ENCODE measurements around the gene CNKSR3. TPM values are rescaled to one million over a fixed set of nuclear protein-coding genes. Genes with fewer than 3 reads are reported as not detected.

The CNKSR3 gene
- total RNA-seq, 4 donors from 2014 or later: 10.4 to 23.9 (median 19.6) TPM

GRCh38 chr6:154500769-154501577, 9.5 kb downstream of the CNKSR3 start:
- DNase-seq (ENCODE audit: extremely low spot score): no peak
- TF ChIP-seq POLR2A (IDR thresholded peaks at IDR 0.05; ENCODE audit: low read depth) (no peak), CTCF (IDR thresholded peaks at IDR 0.05) (peak; percentile 36 to 47 (median 42))
- Histone ChIP-seq H3K36me3 (no peaks in the 10 kb centered on the region), H3K27ac (replicated peaks in 1 of 4) (peak overlapping the region in 2 of 4 donors; percentile 6 to 39), H3K4me1 (peaks cover 20 to 86% (median 56%) of the 10 kb centered on the region in 4 donors), H3K27me3 (no peaks in the 10 kb centered on the region), H3K4me3 (no peak overlapping the region), H3K9me3 (no peaks in the 10 kb centered on the region)
- intact Hi-C loops (cut with DNase I): no loop called here
- WGBS: 69% methylated on average over 9 of the region's 9 CpGs

- TF ChIP-seq POLR2A (IDR thresholded peaks at IDR 0.05; ENCODE audit: low read depth) (no peak), EP300 (IDR thresholded peaks at IDR 0.05) (no peak), POLR2AphosphoS5 (IDR thresholded peaks at IDR 0.05) (no peak), CTCF (IDR thresholded peaks at IDR 0.05) (no peak)
- no peak overlapping the region for H3K4me3 ChIP-seq
- peaks cover 18 to 87% (median 60%) of the 10 kb centered on the region in 4 donors for H3K4me1 ChIP-seq
- no peaks in the 10 kb centered on the region for H3K9me3 ChIP-seq
- DNase-seq (ENCODE audit: extremely low spot score): no peak
- 65% methylated on average over 4 of the region's 4 CpGs for WGBS
- H3K36me3 ChIP-seq: no peaks in the 10 kb centered on the region
- intact Hi-C loops (cut with DNase I): no loop called here
- H3K27me3 ChIP-seq: no peaks in the 10 kb centered on the region
- H3K27ac ChIP-seq (replicated peaks in 1 of 4): peak overlapping the region in 2 of 4 donors; percentile 6 to 39
These were observed 10.5 kb downstream of the CNKSR3 start for GRCh38 chr6:154499855-154500589.

- Histone ChIP-seq H3K4me1 (peaks cover 17 to 83% (median 51%) of the 10 kb centered on the region in 4 donors), H3K36me3 (no peaks in the 10 kb centered on the region), H3K9me3 (no peaks in the 10 kb centered on the region), H3K27ac (replicated peaks in 1 of 4) (no peak overlapping the region), H3K27me3 (no peaks in the 10 kb centered on the region), H3K4me3 (no peak overlapping the region)
- intact Hi-C loops (cut with DNase I): no loop called here
- no peak for DNase-seq (ENCODE audit: extremely low spot score)
- TF ChIP-seq POLR2A (IDR thresholded peaks at IDR 0.05; ENCODE audit: low read depth): no peak
- no peak for TF ChIP-seq EP300 (IDR thresholded peaks at IDR 0.05)
- no peak for TF ChIP-seq CTCF (IDR thresholded peaks at IDR 0.05)
- no peak for TF ChIP-seq POLR2AphosphoS5 (IDR thresholded peaks at IDR 0.05)
- WGBS: 82% methylated on average over 6 of the region's 6 CpGs
These were observed 12.0 kb downstream of the CNKSR3 start for GRCh38 chr6:154498340-154498934.

GRCh38 chr6:154496793-154497517, 13.5 kb downstream of the CNKSR3 start:
- H3K27ac ChIP-seq (replicated peaks in 1 of 4): peak overlapping the region in 1 of 4 donors; percentile 32
- WGBS: 84% methylated on average over 16 of the region's 16 CpGs
- TF ChIP-seq POLR2AphosphoS5 (IDR thresholded peaks at IDR 0.05) (no peak), CTCF (IDR thresholded peaks at IDR 0.05) (no peak), POLR2A (IDR thresholded peaks at IDR 0.05; ENCODE audit: low read depth) (no peak), EP300 (IDR thresholded peaks at IDR 0.05) (no peak)
- H3K9me3 ChIP-seq: no peaks in the 10 kb centered on the region
- H3K4me1 ChIP-seq: peaks cover 18 to 83% (median 53%) of the 10 kb centered on the region in 4 donors
- intact Hi-C loops (cut with DNase I): no loop called here
- no peak for DNase-seq (ENCODE audit: extremely low spot score)
- no peaks in the 10 kb centered on the region for H3K36me3 ChIP-seq
- no peak overlapping the region for H3K4me3 ChIP-seq
- no peaks in the 10 kb centered on the region for H3K27me3 ChIP-seq
